Fibroblast of skin of abdomen (primary cell): ENCODE data around the gene C1orf94.

Source experiments
- DNase-seq: peaks from one replicate; pipeline ENCODE4 v3.0.0-alpha.2; 2013

The C1orf94 gene

DNA sequence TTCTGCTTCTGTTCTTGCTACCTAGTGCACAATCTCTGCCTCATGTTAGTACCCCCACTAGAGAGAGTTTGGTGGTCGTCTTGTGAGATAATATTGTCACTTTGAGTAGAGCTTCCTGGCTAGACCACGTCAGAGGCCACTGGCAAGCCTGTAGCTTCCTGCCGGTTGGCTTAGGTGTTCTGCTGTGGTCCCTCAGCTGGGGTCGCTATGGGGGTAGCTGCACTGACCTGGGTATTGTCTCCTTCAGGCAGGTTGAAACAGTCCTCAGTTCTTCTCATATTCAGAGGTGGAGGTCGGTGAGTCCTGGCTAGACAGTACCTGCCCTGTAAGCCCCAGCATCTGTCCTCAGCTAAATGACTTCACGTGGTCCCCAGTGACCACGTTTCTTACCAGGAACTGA lies 86.2 kb downstream of the C1orf94 start:
- DNase-seq, result no peak

DNA sequence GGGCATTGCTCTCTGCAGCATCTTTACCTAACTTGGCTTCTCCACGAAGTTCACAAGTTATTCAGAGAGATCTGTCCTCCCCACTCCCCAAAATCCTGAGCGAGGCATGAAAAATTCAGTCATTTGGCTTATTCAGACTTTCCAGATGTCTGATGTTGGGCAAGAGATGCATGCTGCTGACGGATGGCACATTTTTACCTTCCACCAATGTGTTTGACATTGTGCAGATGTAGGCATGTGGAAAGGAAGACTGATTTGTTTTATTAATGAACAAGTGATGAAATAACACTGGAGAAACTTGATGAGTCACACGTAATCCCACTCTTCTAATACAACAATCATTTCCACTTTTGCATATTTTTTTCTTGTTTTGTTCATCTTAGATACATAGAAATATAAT lies 86.7 kb downstream of the C1orf94 start:
- peak; percentile 79 for DNase-seq

DNA sequence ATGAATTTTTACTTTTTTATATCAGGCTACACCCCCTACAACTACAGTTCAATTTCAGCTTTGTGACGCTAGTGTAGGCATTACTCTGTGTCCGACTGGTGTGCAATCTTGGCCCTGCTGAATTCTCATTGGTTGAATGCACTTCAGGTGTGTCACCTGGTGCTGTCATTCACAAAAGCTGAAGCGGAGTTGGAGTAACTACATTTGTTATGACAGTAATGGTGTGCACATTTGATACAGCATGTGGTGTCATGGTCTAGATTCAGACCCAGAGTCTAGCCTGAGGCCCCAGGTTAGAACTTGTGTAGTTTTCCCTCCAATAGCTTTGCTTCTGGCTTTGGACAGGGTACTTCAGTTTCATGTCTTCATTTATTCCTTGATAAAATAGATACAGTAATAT lies 88.7 kb downstream of the C1orf94 start:
- DNase-seq, result no peak

DNA sequence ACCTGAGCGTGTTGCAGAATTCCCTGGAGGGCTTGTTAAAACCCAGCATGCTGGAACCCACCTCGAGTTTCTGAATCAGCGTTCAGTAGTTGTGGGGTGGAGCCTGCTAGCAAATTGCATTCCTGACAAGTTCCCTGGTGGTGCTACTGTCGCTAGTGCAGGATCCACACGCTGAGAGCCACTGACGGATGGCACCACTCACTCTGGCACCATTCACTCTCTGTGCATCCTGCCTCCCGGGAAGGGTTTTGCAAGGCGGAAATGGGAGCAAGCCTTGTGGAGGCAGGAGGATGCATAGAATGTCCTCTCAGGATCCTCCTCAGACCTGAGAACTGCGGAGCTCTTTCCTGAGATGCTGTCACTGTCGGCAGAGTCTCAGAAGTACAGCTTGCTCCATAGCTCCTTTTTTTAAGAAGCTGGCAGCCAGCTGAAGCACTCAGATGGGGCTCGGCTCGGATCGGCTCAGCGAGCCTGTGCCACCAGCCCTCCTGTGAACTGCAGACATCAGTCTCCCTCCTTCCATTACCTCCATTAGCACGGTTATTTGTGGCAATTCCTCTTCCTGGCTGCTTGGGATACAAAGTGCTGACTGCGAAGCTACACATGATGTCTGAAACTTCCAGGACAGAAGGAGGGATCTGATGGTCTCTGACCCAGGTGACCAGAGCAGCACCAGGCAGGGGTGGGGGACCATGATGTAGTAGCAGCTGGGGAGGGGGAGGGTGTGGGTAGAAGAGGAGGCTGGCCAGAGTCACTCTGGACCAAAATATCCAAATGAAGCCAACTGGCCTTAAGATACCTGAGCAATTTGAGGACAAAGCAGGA lies 89.6 kb downstream of the C1orf94 start:
- DNase-seq, result peak; percentile 27

DNA sequence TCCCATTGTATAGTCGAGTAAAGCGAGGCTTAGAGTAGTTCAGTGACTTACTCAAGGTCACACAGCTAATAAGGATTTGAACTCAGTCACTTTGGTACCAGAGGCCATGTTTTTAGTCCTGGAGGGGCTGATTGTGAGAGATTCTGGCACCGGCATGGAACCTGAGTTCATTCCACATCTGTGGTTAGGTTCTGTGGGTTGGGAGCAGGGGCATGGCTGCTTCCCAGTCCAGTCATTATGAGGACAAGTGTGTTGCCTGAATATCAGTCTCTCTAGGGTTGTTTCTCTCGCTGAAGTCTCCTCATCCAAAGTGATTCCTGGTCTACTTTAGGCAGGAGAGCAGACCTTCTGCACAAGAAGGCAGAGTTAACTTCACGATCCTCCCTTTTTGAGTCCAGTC lies 90.6 kb downstream of the C1orf94 start:
- peak; percentile 16 for DNase-seq

DNA sequence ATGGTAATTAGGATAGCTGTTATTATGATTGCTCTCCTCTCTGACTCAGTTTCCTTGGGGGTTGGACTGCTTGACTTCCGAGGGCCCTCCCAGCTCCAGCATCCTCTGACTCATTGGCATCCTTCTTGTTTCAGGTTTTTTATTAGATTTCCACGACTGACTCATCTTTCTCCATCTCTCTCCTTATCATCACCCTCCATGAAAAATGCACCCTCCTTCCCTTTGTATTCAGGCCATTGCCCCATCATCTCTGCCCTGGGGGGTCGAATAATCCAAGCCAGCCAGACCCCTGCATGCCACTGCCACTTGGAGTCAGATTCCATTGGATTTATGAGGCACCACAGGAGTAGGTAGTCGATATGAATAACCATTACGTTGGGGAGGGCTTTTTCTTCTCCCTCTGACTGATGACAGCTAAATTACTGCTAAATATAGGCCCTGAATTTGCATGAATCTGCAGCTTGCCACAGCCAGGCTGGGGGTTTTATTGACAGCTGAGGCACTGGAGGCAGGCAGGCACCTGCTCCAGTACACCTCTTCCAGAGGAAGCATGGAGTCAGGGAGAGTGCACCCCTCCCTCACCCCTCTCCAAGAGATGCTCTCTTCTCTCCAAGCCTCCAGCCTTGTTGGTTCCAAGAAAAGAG lies 91.7 kb downstream of the C1orf94 start:
- peak; percentile 100 for DNase-seq
